Right kidney (tissue), 9 donors: ENCODE results near the gene PATZ1.
"Not testable (repeated sequence)": the region's sequence is repeated elsewhere in the genome, so short reads cannot be mapped to it uniquely, and the experiment has no call there.

Source experiments
- DNase-seq: peaks from one replicate; pipeline ENCODE4 v3.0.0-alpha.2; 2016
- long read RNA-seq, 8 donors: transcript quantifications; one replicate each; lab custom pipeline, GENCODE V29; 2026

The PATZ1 gene, protein sequence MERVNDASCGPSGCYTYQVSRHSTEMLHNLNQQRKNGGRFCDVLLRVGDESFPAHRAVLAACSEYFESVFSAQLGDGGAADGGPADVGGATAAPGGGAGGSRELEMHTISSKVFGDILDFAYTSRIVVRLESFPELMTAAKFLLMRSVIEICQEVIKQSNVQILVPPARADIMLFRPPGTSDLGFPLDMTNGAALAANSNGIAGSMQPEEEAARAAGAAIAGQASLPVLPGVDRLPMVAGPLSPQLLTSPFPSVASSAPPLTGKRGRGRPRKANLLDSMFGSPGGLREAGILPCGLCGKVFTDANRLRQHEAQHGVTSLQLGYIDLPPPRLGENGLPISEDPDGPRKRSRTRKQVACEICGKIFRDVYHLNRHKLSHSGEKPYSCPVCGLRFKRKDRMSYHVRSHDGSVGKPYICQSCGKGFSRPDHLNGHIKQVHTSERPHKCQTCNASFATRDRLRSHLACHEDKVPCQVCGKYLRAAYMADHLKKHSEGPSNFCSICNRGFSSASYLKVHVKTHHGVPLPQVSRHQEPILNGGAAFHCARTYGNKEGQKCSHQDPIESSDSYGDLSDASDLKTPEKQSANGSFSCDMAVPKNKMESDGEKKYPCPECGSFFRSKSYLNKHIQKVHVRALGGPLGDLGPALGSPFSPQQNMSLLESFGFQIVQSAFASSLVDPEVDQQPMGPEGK
- long read RNA-seq, donor 1, transcript PATZ1-205 (2 exons, 1,702 nt): major isoform, 11 of 63 reads
- long read RNA-seq, donor 1, transcript PATZ1-201 (3 exons, 2,516 nt): minor isoform, 6 of 63 reads
- long read RNA-seq, donor 1, transcript PATZ1-203 (4 exons, 3,638 nt): minor isoform, 7 of 63 reads
- long read RNA-seq, donor 1, partial matches to known transcripts: 37 of 63 reads
- long read RNA-seq, donor 1, other reads (novel, unspliced or antisense): 0 of 63 reads
- long read RNA-seq, donor 2, transcript PATZ1-201 (3 exons, 2,516 nt): major isoform, 9 of 19 reads
- long read RNA-seq, donor 2, transcript PATZ1-205 (2 exons, 1,702 nt): minor isoform, 5 of 19 reads
- long read RNA-seq, donor 2, partial matches to known transcripts: 0 of 19 reads
- long read RNA-seq, donor 2, other reads (novel, unspliced or antisense): 0 of 19 reads
- long read RNA-seq, donor 3, partial matches to known transcripts: 0 of 11 reads
- long read RNA-seq, donor 3, other reads (novel, unspliced or antisense): 0 of 11 reads
- long read RNA-seq, donor 4, transcript PATZ1-201 (3 exons, 2,516 nt): major isoform, 11 of 74 reads
- long read RNA-seq, donor 4, transcript PATZ1-205 (2 exons, 1,702 nt): major isoform, 11 of 74 reads
- long read RNA-seq, donor 4, transcript PATZ1-203 (4 exons, 3,638 nt): minor isoform, 10 of 74 reads
- long read RNA-seq, donor 4, partial matches to known transcripts: 32 of 74 reads
- long read RNA-seq, donor 4, other reads (novel, unspliced or antisense): 5 of 74 reads
- long read RNA-seq, donor 5, transcript PATZ1-201 (3 exons, 2,516 nt): major isoform, 10 of 22 reads
- long read RNA-seq, donor 5, transcript PATZ1-203 (4 exons, 3,638 nt): minor isoform, 8 of 22 reads
- long read RNA-seq, donor 5, partial matches to known transcripts: 0 of 22 reads
- long read RNA-seq, donor 5, other reads (novel, unspliced or antisense): 0 of 22 reads
- long read RNA-seq, donor 6, transcript PATZ1-201 (3 exons, 2,516 nt): major isoform, 8 of 58 reads
- long read RNA-seq, donor 6, transcript PATZ1-203 (4 exons, 3,638 nt): minor isoform, 6 of 58 reads
- long read RNA-seq, donor 6, transcript PATZ1-205 (2 exons, 1,702 nt): minor isoform, 6 of 58 reads
- long read RNA-seq, donor 6, partial matches to known transcripts: 35 of 58 reads
- long read RNA-seq, donor 6, other reads (novel, unspliced or antisense): 0 of 58 reads
- long read RNA-seq, donor 7, transcript PATZ1-201 (3 exons, 2,516 nt): major isoform, 21 of 78 reads
- long read RNA-seq, donor 7, transcript PATZ1-203 (4 exons, 3,638 nt): minor isoform, 14 of 78 reads
- long read RNA-seq, donor 7, transcript PATZ1-205 (2 exons, 1,702 nt): minor isoform, 9 of 78 reads
- long read RNA-seq, donor 7, partial matches to known transcripts: 22 of 78 reads
- long read RNA-seq, donor 7, other reads (novel, unspliced or antisense): 6 of 78 reads
- long read RNA-seq, donor 8, transcript PATZ1-201 (3 exons, 2,516 nt): minor isoform, 8 of 46 reads
- long read RNA-seq, donor 8, transcript PATZ1-205 (2 exons, 1,702 nt): major isoform, 10 of 46 reads
- long read RNA-seq, donor 8, transcript PATZ1-203 (4 exons, 3,638 nt): major isoform, 10 of 46 reads
- long read RNA-seq, donor 8, partial matches to known transcripts: 14 of 46 reads
- long read RNA-seq, donor 8, other reads (novel, unspliced or antisense): 0 of 46 reads

DNA sequence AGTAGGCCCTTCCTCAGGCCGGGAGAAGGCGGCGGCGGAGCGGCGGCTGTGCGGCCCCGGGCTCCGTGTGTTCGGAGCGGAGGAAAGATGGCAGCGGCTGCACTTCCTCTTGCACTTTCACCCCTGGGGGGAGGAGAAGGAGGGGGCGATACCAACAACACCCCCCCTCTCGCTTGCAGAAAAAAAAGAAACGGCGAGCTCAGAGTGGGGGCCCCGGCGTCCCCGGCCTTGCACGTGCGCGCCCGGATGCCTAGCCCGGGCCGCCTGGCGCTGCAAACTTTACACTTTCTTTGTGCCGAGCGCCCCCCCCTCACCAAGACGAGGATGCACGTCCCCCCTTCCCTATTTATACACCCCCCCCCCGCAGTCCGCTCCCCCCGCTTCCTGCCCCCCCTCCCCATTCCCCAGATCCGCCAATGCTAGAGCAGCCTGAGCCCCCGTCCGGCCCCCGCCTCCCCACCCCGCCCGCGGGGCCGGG is at the start of gene PATZ1:
PATZ1 (minus strand) TSS at position 92 of the 478 bp plus-strand sequence. CDS start 744 bp downstream, outside the sequence.
- DNase-seq: peak; percentile 83

GRCh38 chr22:31394326-31394725 is 48.2 kb upstream of the PATZ1 start:
- DNase-seq: no peak

- DNase-seq: no peak
Observed at GRCh38 chr22:31393893-31394292, 47.7 kb upstream of the PATZ1 start.

DNA sequence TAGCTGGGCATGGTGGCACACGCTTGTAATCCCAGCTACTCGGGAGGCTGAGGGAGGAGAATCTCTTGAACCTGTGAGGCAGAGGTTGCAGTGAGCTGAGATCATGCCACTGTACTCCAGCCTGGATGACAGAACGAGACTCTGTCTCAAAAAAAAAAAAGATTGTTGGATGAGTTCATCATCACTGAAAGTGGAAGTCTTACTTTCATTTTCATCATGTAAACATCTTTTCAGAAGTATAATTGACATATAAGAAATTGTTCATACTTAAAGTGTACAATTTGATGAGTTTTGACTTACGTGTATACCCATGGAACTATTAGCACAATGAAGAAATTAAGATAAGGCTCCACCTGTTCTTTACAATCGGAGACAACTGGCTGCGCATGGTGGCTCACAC is 32.5 kb upstream of the PATZ1 start:
- not testable (repeated sequence) for DNase-seq

- DNase-seq: no peak
Observed at GRCh38 chr22:31378123-31378522, 32.0 kb upstream of the PATZ1 start.

DNA sequence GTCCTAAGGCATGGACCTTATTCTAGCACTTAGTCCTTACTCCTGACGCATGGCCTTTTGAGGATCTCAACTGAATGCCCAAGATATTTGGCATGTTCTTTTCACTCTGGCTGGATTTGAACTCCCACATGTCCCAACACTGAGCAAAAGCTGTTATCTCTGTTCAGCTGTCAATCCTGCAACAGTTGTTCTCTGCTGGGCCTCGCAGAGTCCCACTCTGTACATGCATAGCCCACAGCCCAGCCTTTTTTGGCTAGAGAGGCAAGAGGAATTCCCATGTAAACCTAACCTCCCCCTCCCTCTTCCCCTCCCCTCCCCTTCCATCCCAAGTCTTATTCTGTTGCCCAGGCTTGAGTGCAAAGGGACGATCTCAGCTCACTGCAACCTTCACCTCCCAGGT is 31.5 kb upstream of the PATZ1 start:
- no peak for DNase-seq

DNA sequence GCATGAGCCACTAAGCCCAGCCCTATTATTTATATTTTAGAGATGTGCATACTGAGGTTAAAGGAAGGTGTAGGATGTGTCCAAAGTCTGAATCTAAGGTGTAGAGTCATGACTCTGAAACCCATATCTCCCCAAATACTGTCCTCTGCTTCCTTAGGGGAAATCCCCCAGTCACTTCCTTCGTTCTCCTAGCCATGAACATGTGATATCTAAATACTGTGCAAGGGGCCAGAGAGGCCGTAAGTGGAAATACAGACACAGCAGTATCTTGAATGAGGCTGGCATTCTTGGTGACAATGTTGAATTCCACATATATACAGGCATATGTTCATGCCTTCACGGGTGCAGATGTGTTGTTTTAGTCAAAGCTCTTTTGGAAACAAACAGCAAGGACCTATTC is 21.3 kb upstream of the PATZ1 start:
- DNase-seq: no peak

DNA sequence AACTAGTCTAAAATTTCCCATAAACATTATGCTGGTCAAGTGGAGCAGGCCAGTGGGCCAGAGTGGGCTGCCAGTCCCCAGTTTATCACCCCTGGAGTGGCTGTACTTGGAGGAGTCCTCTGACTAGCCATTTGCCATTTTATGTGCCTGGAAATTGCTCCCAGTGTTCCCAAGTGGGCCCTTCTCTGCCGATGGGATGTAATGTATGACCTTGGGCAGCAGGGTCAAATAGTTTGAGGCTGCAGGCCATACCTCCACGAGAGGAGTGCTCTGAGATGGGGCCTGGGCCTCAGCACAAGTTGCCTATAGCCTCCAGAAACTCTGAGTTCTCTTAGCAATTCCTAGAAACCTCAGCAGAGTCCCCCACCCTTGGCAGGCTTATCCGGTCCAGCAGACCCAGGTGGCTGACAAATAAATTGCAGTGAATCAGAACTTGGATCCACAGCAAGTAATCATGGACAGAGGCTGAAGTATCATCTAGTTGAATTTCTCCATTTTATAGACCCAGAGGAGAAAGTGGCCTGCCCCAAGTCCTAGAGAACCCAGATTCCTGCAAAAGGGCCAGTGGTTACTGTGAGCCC is 17.8 kb upstream of the PATZ1 start:
- no peak for DNase-seq

GRCh38 chr22:31361743-31362142 is 15.6 kb upstream of the PATZ1 start:
- DNase-seq: no peak

- DNase-seq: no peak
Observed at GRCh38 chr22:31360029-31360428, 13.9 kb upstream of the PATZ1 start.

GRCh38 chr22:31354515-31354914 is 8.4 kb upstream of the PATZ1 start:
- no peak for DNase-seq

GRCh38 chr22:31350410-31350863 is 4.3 kb upstream of the PATZ1 start:
- no peak for DNase-seq

GRCh38 chr22:31349960-31350359 is 3.8 kb upstream of the PATZ1 start:
- DNase-seq: no peak

DNA sequence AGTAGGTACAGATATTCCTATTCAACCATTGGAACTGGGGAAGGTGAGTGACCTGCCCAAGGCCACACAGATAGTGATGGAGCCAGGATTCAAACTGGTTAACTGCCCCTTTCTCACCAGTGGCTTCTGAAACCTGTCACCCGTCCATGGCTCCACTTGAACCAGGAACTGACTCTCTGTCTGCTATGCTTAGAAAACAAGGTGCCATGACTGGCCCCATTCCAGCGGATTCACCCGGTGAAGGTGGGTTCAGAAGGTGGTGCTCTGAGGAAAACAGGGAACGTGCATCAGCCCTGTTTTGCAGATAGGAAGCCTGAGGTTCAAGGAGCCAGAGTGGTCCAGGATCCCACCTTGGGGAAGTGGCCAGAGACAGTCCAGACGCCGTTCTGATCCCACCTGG is 2.6 kb upstream of the PATZ1 start:
- no peak for DNase-seq

GRCh38 chr22:31348009-31348337 is 1.8 kb upstream of the PATZ1 start:
- not testable (repeated sequence) for DNase-seq

- DNase-seq: peak; percentile 91
Observed at GRCh38 chr22:31347251-31348008, 1.3 kb upstream of the PATZ1 start.

GRCh38 chr22:31346733-31347250 is 646 bp upstream of the PATZ1 start:
- peak; percentile 93 for DNase-seq
